HG02943 (cell line): ENCODE data around the gene SIPA1.

Experiments
- ATAC-seq: cut with Tn5 transposase; IDR thresholded peaks from one replicate; pipeline ENCODE4 v1.9.1; 2021; ENCODE audit warnings: mild to moderate bottlenecking, low read depth, moderate library complexity; ENCODE audit not compliant: unreplicated experiment

The SIPA1 gene

DNA sequence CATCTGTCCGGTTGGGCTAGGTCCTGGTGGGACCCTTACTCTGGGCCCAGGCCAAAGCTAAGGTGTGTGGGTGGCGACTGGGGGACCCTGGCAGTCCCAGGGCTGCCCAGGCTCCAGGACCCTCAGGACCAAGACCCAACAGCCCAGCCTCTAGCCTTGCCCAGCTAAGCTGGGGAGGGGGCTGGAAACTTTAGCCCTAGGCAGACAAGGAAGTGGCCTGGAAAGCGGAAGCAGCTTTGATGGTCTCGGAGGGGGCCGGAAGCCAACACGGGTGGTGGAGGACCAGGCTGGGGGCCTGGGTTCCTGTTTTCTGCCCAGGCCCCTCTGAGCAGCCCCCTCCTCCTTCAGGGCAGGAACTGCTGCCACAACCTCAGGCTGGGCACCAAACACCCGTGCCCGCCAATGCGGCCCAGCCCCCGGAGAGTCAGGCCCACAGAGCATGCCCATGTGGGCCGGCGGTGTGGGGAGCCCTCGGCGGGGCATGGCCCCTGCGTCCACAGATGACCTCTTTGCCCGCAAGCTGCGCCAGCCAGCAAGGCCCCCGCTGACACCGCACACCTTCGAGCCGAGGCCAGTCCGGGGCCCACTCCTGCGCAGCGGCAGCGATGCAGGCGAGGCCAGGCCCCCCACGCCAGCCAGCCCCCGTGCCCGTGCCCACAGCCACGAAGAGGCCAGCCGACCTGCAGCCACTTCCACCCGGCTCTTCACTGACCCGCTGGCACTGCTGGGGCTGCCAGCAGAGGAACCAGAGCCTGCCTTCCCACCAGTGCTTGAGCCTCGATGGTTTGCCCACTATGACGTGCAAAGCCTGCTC is 2.8 kb downstream of the SIPA1 start:
- no peak for ATAC-seq

DNA sequence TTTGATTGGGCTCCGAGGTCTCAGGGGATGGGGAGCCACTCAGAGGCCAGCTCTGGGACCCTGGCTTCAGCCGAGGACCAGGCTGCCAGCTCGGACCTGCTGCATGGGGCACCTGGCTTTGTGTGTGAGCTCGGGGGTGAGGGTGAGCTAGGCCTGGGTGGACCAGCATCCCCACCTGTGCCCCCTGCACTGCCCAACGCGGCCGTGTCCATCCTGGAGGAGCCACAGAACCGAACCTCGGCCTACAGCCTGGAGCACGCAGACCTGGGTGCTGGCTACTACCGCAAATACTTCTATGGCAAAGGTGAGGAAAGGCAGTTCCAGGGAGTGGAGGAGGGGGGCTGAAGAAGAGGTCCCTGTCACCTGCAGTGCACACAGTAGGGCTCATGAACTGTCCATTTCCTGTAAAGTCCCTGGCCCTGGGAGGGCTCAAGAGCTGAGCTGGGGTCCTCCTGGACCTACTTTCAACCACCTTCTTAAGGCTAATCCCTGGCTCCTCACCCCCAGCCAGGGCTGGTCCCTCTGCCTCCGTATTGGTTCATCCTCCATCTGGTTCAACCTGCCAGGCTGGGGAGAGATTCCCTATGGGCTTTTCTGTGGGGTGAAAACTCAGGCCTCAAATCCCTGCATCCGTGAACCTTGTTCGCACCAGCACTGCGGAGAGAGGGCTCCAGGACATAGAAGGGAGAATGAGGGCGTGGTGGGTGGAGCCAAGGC is 3.6 kb downstream of the SIPA1 start:
- no peak for ATAC-seq

DNA sequence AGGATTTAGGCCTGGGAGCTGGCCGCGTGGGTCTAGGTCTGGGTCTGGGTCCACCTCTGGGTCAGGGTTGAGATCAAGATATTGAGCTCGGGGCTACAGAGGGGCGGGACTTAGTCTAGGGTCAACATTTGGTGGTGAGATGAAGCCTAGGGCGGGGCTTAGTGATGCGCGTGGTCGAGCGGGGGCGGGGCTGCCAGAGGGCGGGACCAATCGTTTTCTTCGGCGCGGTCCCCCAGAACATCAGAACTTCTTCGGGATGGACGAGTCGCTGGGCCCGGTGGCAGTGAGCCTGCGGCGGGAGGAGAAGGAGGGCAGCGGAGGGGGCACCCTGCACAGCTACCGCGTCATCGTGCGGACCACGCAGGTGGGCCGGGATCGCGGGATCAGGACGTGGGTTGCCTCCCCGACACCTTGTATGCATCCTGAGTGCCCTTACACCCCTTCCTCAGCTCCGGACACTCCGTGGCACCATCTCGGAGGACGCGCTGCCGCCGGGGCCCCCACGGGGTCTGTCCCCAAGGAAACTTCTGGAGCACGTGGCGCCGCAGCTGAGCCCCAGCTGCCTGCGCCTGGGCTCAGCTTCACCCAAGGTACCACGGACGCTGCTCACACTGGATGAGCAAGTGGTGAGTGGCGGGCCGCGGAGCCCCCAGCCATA is 4.2 kb downstream of the SIPA1 start:
- no peak for ATAC-seq

DNA sequence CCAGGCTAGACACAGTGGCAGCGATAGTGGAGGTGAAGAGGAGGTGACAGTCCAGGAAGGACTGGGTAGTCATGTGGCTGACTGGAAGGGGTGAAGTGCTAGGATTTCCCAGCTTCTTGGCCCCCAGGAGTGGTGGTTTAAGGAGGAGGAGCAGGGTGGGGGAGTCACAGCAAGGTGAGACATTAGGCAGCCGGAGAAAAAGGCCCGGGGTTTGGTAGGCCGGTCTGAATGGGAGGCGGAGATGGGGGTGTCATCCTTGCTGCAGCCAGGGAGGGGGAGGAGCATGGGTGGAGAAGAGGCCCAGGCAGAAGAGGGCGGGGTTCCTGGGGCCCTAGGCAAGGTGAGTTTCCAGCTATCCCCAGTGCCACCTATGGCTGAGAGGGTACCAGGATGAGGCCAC is 6.1 kb downstream of the SIPA1 start:
- no peak for ATAC-seq

DNA sequence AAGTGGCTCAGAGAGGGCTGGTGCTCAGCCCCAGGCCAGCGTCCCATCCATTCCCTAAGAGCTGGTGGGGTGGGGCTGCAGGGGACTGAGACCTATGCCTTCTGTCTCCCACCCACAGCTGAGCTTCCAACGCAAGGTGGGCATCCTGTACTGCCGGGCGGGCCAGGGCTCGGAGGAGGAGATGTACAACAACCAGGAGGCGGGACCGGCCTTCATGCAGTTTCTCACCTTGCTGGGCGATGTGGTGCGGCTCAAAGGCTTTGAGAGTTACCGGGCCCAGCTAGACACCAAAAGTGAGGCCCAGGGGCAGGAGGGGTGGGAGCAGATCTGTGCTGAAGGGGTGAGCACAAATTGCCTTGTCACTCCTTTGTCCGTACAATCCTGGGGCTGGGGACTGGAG is 6.9 kb downstream of the SIPA1 start:
- no peak for ATAC-seq

DNA sequence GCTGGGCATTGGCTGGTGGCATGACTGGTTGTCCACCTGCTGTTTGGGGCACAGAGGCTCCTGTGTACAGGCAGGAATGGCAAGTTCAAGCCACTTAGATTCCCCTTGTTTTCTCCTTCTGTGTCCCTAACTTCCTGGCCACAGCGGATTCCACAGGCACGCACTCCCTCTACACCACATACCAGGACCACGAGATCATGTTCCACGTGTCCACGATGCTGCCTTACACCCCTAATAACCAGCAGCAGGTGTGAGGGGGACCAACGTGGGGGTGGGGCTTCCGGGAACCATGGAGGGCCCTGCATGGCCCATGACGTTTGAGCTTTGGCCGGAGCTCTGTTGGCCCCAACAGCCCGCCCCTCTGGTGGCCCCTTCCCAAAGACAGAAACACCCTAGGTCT is 7.8 kb downstream of the SIPA1 start:
- ATAC-seq = no peak

DNA sequence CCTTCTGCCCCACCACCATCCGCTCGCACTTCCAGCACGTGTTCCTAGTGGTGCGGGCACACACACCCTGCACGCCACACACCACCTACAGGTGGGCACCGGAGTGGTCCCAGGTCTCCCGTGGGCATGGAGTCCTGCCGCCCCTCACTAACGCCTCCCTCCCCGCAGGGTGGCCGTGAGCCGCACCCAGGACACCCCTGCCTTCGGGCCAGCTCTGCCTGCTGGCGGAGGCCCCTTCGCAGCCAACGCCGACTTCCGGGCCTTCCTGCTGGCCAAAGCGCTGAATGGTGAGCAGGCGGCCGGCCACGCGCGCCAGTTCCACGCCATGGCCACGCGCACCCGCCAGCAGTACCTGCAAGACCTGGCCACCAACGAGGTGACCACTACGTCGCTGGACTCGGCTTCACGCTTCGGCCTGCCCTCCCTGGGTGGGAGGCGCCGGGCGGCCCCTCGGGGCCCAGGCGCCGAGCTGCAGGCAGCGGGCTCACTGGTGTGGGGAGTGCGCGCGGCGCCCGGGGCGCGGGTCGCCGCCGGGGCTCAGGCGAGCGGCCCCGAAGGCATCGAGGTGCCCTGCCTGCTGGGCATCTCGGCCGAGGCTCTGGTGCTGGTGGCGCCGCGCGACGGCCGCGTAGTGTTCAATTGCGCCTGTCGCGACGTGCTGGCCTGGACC is 8.5 kb downstream of the SIPA1 start:
- ATAC-seq = no peak

DNA sequence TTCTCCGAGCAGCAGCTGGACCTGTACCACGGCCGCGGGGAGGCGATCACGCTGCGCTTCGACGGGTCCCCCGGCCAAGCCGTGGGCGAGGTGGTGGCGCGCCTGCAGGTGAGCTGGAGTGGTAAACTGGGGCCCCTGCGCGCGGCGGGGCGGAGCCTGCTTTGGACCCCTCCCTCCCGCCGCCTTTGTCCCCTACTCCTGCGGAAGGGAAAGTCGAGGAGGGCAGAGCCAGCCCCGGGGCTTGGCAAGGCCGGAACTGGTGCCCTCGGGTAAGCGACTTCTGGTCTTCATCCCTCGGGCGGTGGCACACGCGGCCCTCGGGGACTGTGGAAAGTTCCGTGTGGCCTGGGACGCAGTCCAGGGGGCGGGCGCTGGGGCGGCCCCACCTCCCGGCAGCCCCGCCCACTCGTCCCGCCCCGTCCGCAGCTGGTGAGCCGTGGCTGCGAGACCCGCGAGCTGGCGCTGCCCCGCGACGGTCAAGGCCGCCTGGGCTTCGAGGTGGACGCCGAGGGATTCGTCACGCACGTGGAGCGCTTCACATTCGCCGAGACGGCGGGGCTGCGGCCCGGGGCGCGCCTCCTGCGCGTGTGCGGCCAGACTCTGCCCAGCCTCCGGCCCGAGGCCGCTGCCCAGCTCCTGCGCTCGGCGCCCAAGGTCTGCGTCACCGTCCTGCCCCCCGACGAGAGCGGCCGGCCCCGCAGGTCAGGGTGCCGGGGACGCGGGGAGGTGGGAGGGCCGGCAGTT is 9.2 kb downstream of the SIPA1 start:
- ATAC-seq = no peak

DNA sequence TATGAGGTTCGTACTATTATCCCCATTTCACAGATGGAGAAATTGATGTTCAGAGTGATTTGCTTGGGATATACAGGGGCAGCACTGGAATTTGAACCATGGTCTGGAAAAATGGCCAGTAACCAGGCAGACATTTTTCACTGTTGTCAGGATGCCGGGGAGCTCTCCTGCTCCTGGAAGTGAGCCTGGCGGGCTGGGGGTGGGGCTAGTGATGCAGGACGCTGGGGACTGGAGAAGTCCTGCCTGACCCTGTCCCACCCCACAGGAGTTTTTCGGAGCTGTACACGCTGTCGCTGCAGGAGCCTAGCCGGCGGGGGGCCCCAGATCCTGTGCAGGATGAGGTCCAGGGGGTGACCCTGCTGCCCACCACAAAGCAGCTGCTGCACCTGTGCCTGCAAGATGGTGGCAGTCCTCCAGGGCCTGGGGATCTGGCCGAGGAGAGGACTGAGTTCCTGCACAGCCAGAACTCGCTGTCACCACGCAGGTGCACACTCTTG is 11.1 kb downstream of the SIPA1 start:
- no peak for ATAC-seq

DNA sequence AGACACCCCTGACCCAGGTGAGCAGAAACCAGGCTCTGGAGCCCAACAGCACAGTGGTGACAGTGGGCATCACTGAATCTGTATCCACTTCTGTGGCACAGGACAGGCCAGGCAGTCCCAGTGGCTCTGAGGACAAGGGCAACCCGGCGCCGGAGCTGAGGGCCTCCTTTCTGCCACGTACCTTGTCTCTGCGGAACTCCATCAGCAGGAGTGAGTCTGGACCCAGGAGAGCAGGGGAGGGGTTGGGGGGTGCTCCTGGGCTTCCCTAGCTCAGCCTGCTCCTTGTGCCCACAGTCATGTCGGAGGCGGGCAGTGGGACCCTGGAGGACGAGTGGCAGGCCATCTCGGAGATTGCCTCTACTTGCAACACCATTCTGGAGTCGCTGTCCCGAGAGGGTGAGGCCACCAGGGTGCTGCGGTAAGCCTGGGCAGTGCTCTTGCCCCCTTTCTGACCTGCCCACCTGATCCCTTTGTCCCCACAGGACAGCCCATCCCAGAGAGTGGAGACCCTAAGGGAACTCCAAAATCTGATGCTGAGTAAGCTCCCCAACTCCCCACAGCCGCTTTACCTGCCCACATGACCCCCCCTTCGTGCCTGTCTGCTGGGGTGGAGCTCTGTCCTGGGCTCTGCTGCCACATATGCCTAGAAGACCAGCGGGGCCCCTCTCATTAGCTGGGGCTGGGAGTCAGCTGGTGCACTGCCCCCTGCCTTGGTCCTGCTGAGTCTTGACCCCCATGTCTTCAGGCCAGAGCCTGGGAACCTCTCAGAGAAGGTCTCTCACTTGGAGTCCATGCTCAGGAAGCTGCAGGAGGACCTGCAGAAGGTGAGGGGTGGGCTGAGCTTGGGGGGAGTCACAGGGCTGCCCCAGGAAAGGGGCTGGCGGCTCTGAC is 12.0 kb downstream of the SIPA1 start:
- no peak for ATAC-seq

DNA sequence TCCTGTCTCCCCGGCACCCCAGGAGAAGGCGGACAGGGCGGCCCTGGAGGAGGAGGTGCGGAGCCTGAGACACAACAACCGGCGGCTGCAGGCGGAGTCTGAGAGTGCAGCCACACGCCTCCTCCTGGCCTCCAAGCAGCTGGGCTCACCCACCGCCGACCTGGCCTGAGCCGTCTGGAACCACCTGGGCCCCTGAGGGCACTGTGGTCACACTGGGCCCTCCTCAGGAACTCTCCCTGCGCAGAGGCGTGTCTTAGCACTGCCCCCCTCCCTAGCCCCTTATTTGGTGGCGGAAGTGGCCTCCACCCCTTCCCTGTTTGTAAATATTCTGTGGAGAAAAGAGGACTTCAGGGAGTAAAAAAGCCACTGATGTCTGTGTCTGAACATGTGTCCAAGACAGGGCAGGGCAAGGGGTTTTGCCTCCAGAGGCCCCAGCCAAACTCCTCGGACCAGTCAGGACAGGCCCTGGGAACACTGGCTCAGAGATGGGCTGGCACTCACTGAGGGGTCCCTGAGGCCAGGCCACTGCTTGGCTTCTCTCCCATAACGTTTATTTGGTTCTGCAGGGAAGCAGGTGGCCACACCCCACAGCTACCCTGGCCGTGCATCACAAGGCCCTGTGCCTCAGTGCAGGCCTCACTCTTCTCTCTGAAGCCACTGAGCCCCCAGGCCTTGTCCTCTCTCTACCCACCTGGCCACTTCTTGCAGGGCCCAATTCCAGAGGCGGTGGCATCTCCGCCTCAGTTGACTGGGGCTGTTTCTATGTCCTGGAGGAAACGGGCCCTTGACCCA is 12.8 kb downstream of the SIPA1 start:
- ATAC-seq = no peak

DNA sequence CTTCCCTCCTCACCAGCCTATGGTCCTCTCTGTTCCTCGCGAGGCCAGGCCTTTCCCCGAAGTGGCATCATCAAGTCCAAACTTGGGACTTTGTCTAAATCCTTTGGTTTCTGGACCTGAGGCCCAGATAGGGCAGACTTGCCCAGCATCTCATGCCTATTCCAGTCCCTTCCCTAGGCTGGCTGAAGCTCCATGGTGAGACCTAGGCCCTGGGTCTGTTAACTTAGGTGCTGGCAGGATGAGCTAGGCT is 13.4 kb downstream of the SIPA1 start:
- no peak for ATAC-seq

DNA sequence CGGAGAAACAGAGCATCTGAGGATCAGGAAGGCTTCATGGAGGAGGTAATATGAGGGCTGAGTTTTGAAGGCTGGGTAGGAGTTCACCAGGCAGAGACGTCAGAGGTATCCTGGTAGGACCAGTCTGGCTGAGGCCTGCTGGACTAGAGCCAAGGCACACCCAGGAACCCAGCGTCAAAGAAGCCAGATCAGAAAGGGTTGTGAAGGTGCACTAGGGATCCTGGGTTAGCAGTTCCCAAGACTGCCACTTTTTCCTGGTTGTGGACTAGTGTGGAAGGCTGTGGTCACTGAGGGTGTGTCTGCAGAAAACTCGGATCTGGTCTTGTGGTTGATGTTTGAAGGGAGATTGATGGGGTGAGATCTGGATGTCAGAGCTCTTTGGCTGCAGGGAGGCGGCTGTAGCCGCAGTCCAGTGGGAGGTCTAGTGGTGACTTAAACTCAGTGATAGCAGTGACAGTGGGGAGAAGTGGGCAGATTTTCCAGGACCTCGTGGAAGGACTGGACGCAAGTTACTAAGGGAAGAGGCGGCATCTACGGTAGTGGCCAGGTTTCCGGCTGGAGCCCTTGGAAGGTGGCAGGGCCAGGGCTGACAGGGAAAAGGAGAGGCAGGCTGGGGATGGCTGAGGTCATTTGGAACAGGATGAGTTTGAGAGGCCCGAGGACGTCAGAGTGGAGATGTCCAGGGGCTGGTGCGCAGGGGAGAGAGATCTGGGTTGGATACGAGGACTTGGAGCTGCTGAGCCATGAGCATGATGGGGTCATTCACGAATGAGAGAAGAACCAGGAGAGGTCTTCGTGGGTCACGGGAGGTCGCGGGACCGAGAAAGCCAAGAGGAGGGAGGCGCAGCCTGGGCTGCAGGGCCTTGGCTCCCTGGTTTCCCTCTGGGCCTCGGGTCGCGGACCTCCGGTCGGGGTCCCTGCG is 13.9 kb downstream of the SIPA1 start:
- no peak for ATAC-seq

DNA sequence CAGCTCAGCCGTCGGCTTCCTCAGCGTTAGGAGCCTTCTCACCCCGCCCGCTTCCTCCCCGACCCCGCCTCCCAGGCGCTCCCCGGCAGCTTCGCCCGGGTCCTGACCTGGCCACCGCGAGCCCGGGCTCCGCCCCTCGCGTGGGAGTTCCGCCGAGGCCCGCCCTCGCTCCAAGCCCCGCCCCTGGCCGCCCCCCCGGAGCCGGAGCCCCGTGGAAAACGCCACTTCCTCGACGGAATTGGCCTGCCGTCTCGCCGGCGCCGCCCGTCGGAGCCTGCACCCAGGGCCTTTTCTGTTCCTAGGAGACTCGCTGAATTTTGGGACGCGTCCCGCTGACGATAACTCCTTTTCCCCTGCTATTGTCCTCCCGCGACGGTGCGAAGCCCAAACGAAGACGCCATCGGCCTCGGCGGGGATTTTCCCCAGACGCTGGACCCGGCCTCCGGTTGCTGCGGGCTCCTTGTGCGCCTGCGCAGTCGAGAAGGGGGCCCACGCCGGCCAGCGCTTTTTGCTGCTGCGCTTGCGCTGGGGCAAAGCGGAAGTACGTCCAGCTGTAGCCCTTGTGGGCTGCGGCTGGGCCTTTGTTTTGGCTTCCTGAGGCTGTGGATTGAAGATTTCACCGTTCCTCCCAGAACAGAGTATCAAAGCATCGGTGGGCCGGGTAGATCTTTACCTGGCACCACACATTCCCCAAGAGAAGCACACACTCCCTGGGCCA is 14.8 kb downstream of the SIPA1 start:
- ATAC-seq = peak; percentile 66

DNA sequence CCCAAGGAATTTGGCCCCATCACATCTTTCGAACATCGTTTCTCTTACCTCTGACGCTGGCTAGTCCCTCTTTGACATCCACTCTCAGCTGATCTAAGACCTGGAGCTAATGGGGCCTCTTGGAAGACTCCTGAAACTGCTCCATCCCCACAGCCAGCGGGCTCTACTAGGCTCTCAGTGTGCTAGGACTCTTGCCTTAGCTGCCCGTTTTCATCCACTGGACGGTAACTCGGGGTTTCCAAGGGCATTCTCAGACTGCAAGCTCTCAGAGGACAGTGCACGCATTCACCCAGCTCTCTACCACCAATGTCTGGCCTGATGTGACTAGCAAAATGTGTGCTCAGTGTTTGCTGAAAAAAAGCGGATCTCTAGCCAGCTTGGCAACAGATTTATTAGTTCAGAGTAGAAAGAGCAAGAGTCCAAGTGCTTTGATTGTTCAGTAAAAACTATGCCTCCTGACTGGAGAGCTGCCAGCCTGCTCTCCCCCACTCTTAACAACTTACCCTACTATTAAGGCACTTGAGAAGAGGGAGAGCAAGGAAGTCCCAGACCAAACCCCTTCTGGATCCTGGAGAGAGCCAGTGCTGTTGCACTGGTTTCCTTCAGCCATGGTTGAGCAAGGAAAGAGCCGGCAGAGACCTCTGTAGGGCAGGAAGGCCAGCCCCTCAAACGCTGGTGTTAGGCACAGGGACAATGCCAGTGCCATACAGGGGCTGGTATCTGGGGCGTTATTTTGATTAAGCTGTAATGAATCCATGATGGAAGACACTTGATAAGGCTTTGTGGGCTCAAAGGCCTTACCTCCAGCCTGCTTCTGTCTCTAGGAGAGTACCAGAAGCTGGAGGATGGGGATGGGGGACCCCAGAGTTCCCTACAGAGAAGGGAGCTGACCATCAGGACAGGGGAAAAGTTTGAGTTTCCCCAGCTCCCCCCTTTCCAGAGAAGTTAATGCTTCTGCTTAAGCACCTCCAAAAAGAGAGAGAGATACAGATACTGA is 15.6 kb downstream of the SIPA1 start:
- no peak for ATAC-seq
